ENCODE results near the gene MMD2.

MMD2 gene

GRCh38 chr7:4856336-4857057, 102.5 kb downstream of the MMD2 start:
- H3K27ac ChIP-seq (ENCODE audit: low read depth, low read length), result no peak overlapping the region
- H4K20me1 ChIP-seq (ENCODE audit: control insufficient read depth, insufficient read depth, low read depth, low read length), result no peaks in the 10 kb centered on the region
- no peaks in the 10 kb centered on the region for H3K36me3 ChIP-seq (ENCODE audit: control insufficient read depth, low read length)
- no peaks in the 10 kb centered on the region for H3K9me2 ChIP-seq (replicated peaks; ENCODE audit: control insufficient read depth, low read length)
- no peaks in the 10 kb centered on the region for H3K4me1 ChIP-seq (ENCODE audit: control insufficient read depth, low read length)
- no peaks in the 10 kb centered on the region for H3K9me3 ChIP-seq (ENCODE audit: control insufficient read depth, insufficient read depth, low read length)
- no peak overlapping the region for H3K4me2 ChIP-seq (ENCODE audit: low read length)
- no peak overlapping the region for H3K4me3 ChIP-seq (ENCODE audit: low read length)
- H3K79me2 ChIP-seq (ENCODE audit: control insufficient read depth, low read length), result no peaks in the 10 kb centered on the region
- peaks cover 16% of the 10 kb centered on the region for H3K27me3 ChIP-seq (ENCODE audit: control insufficient read depth, low read length)
- TF ChIP-seq EZH2phosphoT487 (IDR thresholded peaks at IDR 0.05; ENCODE audit: borderline replicate concordance, low read length) (no peak), CTCF (IDR thresholded peaks at IDR 0.05; ENCODE audit: low read depth, low read length, poor library complexity, severe bottlenecking) (no peak)
- H3F3A ChIP-seq (ENCODE audit: control insufficient read depth, insufficient read depth), result no peaks in the 10 kb centered on the region
